H9 (cell line): Measurements from ENCODE around the gene TIAM2. TPM values are rescaled to one million over a fixed set of nuclear protein-coding genes. Genes with fewer than 3 reads are reported as not detected.

Experiments used
- DNase-seq: peaks from one replicate; pipeline ENCODE4 v3.0.0-alpha.2; 2017
- H2AFZ ChIP-seq: one replicate; pipeline ENCODE4 v1.6.1; 2013; ENCODE audit warnings: mild to moderate bottlenecking, low read length, control low read depth, moderate library complexity
- H2AK5ac ChIP-seq: 2 replicates; pipeline ENCODE4 v1.6.1; 2013; ENCODE audit warnings: low read length, control low read depth, mixed read lengths; ENCODE audit not compliant: insufficient read length
- H2BK120ac ChIP-seq: one replicate; pipeline ENCODE4 v1.6.1; 2013; ENCODE audit warnings: low read depth, mild to moderate bottlenecking, low read length, control low read depth, inconsistent platforms; ENCODE audit not compliant: poor library complexity, severe bottlenecking
- H2BK12ac ChIP-seq: 2 replicates; pipeline ENCODE4 v1.6.1; 2013; ENCODE audit warnings: low read length, control low read depth, mixed read lengths, low read depth; ENCODE audit not compliant: insufficient read length
- H2BK15ac ChIP-seq: 2 replicates; pipeline ENCODE4 v1.6.1; 2013; ENCODE audit warnings: low read depth, low read length, control low read depth
- H2BK20ac ChIP-seq: one replicate; pipeline ENCODE4 v1.6.1; 2013; ENCODE audit warnings: low read depth, mild to moderate bottlenecking, low read length, control low read depth, inconsistent platforms; ENCODE audit not compliant: poor library complexity, severe bottlenecking
- H2BK5ac ChIP-seq: 2 replicates; pipeline ENCODE4 v1.6.1; 2013; ENCODE audit warnings: low read length, control low read depth, mixed read lengths; ENCODE audit not compliant: insufficient read length
- H3K14ac ChIP-seq: 2 replicates; pipeline ENCODE4 v1.6.1; 2013; ENCODE audit warnings: low read length, control low read depth; ENCODE audit not compliant: insufficient read depth
- H3K18ac ChIP-seq: 2 replicates; pipeline ENCODE4 v1.6.1; 2013; ENCODE audit warnings: low read depth, mild to moderate bottlenecking, mixed read lengths, low read length, control low read depth; ENCODE audit not compliant: insufficient read length
- H3K23ac ChIP-seq: 2 replicates; pipeline ENCODE4 v1.6.1; 2013; ENCODE audit warnings: low read length, control low read depth, mixed read lengths, low read depth; ENCODE audit not compliant: insufficient read length
- H3K23me2 ChIP-seq: 2 replicates; pipeline ENCODE4 v1.6.1; 2013; ENCODE audit warnings: low read depth, mild to moderate bottlenecking, mixed read lengths, low read length, control low read depth; ENCODE audit not compliant: insufficient read length, poor library complexity, severe bottlenecking
- H3K27ac ChIP-seq: 2 replicates; pipeline ENCODE4 v1.5.1; 2013; ENCODE audit warnings: low read length, control low read depth, mixed read lengths, low read depth; ENCODE audit not compliant: insufficient read length
- H3K27me3 ChIP-seq: 2 replicates; pipeline ENCODE4 v1.6.1; 2013; ENCODE audit warnings: low read length, control low read depth, inconsistent platforms; ENCODE audit not compliant: insufficient read depth
- H3K4ac ChIP-seq: 2 replicates; pipeline ENCODE4 v1.6.1; 2013; ENCODE audit warnings: low read depth, mild to moderate bottlenecking, control low read depth, inconsistent platforms, low read length, moderate library complexity
- H3K4me1 ChIP-seq: 2 replicates; pipeline ENCODE4 v1.6.1; 2013; ENCODE audit warnings: low read length, control low read depth, inconsistent platforms; ENCODE audit not compliant: insufficient read depth
- H3K4me2 ChIP-seq: 2 replicates; pipeline ENCODE4 v1.6.1; 2013; ENCODE audit warnings: low read length, control low read depth, mixed read lengths; ENCODE audit not compliant: insufficient read length, insufficient read depth
- H3K56ac ChIP-seq: 2 replicates; pipeline ENCODE4 v1.6.1; 2013; ENCODE audit warnings: low read depth, mild to moderate bottlenecking, mixed read lengths, low read length, control low read depth; ENCODE audit not compliant: insufficient read length
- H3K79me1 ChIP-seq: 2 replicates; pipeline ENCODE4 v1.6.1; 2013; ENCODE audit warnings: low read depth, mild to moderate bottlenecking, moderate library complexity, low read length, control low read depth, inconsistent platforms; ENCODE audit not compliant: insufficient read depth, poor library complexity, severe bottlenecking
- H3K79me2 ChIP-seq: 2 replicates; pipeline ENCODE4 v1.6.1; 2013; ENCODE audit warnings: low read length, control low read depth, inconsistent platforms; ENCODE audit not compliant: insufficient read depth
- H3K9ac ChIP-seq: 2 replicates; pipeline ENCODE4 v1.6.1; 2013; ENCODE audit warnings: low read length, control low read depth, mixed read lengths; ENCODE audit not compliant: insufficient read length; ENCODE audit errors: extremely low read depth
- H3K9me3 ChIP-seq: one replicate; pipeline ENCODE4 v1.6.1; 2013; ENCODE audit warnings: low read depth, low read length, inconsistent platforms; ENCODE audit not compliant: control insufficient read depth
- H3T11ph ChIP-seq: one replicate; pipeline ENCODE4 v1.6.1; 2013; ENCODE audit warnings: mild to moderate bottlenecking, low read length, control low read depth, inconsistent platforms
- H4K20me1 ChIP-seq: one replicate; pipeline ENCODE4 v1.6.1; 2013; ENCODE audit not compliant: control insufficient read depth, insufficient read length, insufficient read depth
- H4K5ac ChIP-seq: 2 replicates; pipeline ENCODE4 v1.6.1; 2013; ENCODE audit warnings: low read depth, mild to moderate bottlenecking, mixed read lengths, low read length, control low read depth; ENCODE audit not compliant: insufficient read length
- H4K8ac ChIP-seq: replicated peaks from 2 replicates; pipeline ENCODE4 v1.6.1; 2013; ENCODE audit warnings: low read length, control low read depth, mixed read lengths, low read depth; ENCODE audit not compliant: insufficient read length
- H4K91ac ChIP-seq: 2 replicates; pipeline ENCODE4 v1.6.1; 2013; ENCODE audit warnings: low read depth, mild to moderate bottlenecking, moderate library complexity, mixed read lengths, low read length, control low read depth; ENCODE audit not compliant: insufficient read length
- H3K27ac Mint-ChIP-seq, 3 experiments: 2 replicates in 2 of 3; 3 replicates in 1 of 3; pipeline ENCODE4 v1.8.0; 2020 to 2021; ENCODE audit warnings: mixed read lengths in 3 of 3, mild to moderate bottlenecking in 1 of 3, moderate library complexity in 1 of 3
- H3K27me3 Mint-ChIP-seq: 2 replicates; pipeline ENCODE4 v1.8.0; 2021; ENCODE audit warnings: low read depth, mild to moderate bottlenecking, moderate library complexity, mixed read lengths
- H3K36me3 Mint-ChIP-seq, 3 experiments: 2 replicates in 2 of 3; 3 replicates in 1 of 3; pipeline ENCODE4 v1.8.0; 2020 to 2021; ENCODE audit warnings: low read depth in 3 of 3, mixed read lengths in 3 of 3; ENCODE audit not compliant: insufficient read depth in 1 of 3
- H3K4me1 Mint-ChIP-seq, 2 experiments: 2 replicates each; pipeline ENCODE4 v1.8.0; 2020; ENCODE audit warnings: mixed read lengths in 2 of 2
- H3K4me3 Mint-ChIP-seq, 2 experiments: 2 replicates in 1 of 2; 3 replicates in 1 of 2; pipeline ENCODE4 v1.8.0; 2020 to 2021; ENCODE audit warnings: mild to moderate bottlenecking in 2 of 2, mixed read lengths in 2 of 2, moderate library complexity in 1 of 2
- H3K9me3 Mint-ChIP-seq, 2 experiments: 2 replicates in 1 of 2; 3 replicates in 1 of 2; pipeline ENCODE4 v1.8.0; 2020; ENCODE audit warnings: mild to moderate bottlenecking in 2 of 2, mixed read lengths in 2 of 2, moderate library complexity in 1 of 2
- WGBS: extraction: QIAGEN DNeasy Blood & Tissue Kit; methylation state at CpG from one replicate; pipeline ENCODE4 v1.1.7; 2013; ENCODE audit warnings: missing lambda C conversion rate, low lambda C conversion rate, mixed read lengths; ENCODE audit not compliant: insufficient read length; ENCODE audit errors: extremely low coverage; 5-methylcytosine and 5-hydroxymethylcytosine counted together
- total RNA-seq: library from RNA; stranded (reverse); gene quantifications from 2 replicates; pipeline ENCODE4 v1.2.1, GENCODE V29; 2021
- TF ChIP-seq, protein P1 (sequence below): fragments of 200-600 bp; sonication (generic); conservative IDR thresholded peaks from 3 replicates; pipeline ENCODE4 v1.8.0; 2021; ENCODE audit warnings: antibody characterized with exemption, mild to moderate bottlenecking

TIAM2 gene
- total RNA-seq, 1 experiment from 2014 or later = 6.3 TPM

DNA sequence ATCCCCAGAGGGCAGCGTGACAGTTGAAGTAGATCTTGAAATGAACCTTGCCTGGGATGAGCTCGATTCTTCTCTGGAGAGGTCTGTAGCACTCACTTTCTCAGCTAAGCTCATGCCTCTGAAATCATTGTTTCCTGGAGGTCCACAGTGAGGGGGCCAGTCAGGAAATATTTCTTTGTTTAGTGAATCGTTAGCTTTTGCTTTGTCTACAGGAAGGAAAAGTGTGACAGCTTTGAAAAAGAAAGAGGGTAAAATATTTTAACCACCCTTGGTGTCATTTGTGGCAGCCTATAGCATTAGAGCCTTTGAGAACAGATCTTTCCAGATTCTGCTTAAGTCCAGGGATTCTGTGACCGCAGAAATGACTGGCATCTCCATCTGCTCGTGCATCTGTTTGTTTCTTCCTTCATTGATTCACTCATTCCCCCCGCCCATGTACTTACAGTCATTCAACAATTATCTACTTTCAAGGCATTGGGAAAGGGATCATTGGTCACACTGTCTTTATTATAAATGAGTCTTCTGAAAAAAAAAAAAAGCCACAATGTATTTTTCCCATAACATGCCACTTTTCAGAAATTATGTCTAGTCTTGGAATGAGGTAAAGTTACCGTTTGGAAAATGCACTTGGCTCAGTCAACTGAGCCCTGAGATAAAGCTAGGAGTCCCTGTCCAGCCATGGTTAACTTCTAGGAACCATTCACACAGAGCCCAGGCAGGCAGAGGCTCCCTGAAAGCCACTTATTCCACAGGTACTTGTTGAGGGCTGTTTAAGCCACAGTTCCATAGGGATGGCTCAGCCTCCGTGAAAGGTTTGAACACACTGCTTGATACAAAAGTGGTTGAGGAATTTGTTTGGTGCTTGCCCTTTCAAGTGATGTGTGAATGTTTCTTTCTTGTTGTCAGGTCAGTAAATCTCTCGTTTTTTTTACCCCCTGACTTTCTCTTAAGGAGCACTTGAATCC is 86.0 kb downstream of the TIAM2 start:
- no peaks in the 10 kb centered on the region for H3K79me2 ChIP-seq
- Mint-ChIP-seq H3K9me3 (no peaks in the 10 kb centered on the region), H3K27me3 (no peaks in the 10 kb centered on the region), H3K27ac (peak overlapping the region; percentile 27 to 74 (median 50); a peak in 4 of 7 replicates), H3K36me3 (no peaks in the 10 kb centered on the region), H3K4me3 (no peak overlapping the region), H3K4me1 (peaks cover 37 to 41% of the 10 kb centered on the region in 2 experiments)
- no peak overlapping the region for H3K23ac ChIP-seq
- no peak overlapping the region for H3T11ph ChIP-seq
- no peak overlapping the region for H2AK5ac ChIP-seq
- H3K27ac ChIP-seq = no peak overlapping the region
- DNase-seq = no peak
- H2BK20ac ChIP-seq = no peak overlapping the region
- no peaks in the 10 kb centered on the region for H3K27me3 ChIP-seq
- H2BK120ac ChIP-seq = no peak overlapping the region
- no peak overlapping the region for H3K4ac ChIP-seq
- H4K8ac ChIP-seq = no peak overlapping the region
- H3K9me3 ChIP-seq = no peaks in the 10 kb centered on the region
- TF ChIP-seq, protein P1, sequence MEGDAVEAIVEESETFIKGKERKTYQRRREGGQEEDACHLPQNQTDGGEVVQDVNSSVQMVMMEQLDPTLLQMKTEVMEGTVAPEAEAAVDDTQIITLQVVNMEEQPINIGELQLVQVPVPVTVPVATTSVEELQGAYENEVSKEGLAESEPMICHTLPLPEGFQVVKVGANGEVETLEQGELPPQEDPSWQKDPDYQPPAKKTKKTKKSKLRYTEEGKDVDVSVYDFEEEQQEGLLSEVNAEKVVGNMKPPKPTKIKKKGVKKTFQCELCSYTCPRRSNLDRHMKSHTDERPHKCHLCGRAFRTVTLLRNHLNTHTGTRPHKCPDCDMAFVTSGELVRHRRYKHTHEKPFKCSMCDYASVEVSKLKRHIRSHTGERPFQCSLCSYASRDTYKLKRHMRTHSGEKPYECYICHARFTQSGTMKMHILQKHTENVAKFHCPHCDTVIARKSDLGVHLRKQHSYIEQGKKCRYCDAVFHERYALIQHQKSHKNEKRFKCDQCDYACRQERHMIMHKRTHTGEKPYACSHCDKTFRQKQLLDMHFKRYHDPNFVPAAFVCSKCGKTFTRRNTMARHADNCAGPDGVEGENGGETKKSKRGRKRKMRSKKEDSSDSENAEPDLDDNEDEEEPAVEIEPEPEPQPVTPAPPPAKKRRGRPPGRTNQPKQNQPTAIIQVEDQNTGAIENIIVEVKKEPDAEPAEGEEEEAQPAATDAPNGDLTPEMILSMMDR = no peak
- H3K4me2 ChIP-seq = no peak overlapping the region
- H3K14ac ChIP-seq = 0 out of 2 replicates have a peak overlapping the region, but pooled peaks have one; percentile 39
- H2BK12ac ChIP-seq = no peak overlapping the region
- no peak overlapping the region for H2AFZ ChIP-seq
- no peak overlapping the region for H2BK5ac ChIP-seq
- H3K23me2 ChIP-seq = no peaks in the 10 kb centered on the region
- H3K9ac ChIP-seq = no peak overlapping the region
- no CpG with 5 or more reads among the region's 9 CpGs for WGBS
- no peak overlapping the region for H4K5ac ChIP-seq
- no peak overlapping the region for H2BK15ac ChIP-seq
- no peak overlapping the region for H3K56ac ChIP-seq
- no peaks in the 10 kb centered on the region for H3K79me1 ChIP-seq
- no peak overlapping the region for H3K18ac ChIP-seq
- no peak overlapping the region for H4K91ac ChIP-seq
- H3K4me1 ChIP-seq = no peaks in the 10 kb centered on the region
- no peaks in the 10 kb centered on the region for H4K20me1 ChIP-seq
